Left ventricle myocardium inferior (tissue), 1 donor: ENCODE results near the gene CTTNBP2NL. TPM values are rescaled to one million over a fixed set of nuclear protein-coding genes. Genes with fewer than 3 reads are reported as not detected.
A peak's percentile ranks its signal among the peaks of the same experiment; 100 is the strongest.

Experiments
- DNase-seq: peaks from one replicate; pipeline ENCODE4 v3.0.0-alpha.2; 2020
- H3K27ac ChIP-seq: fragments of 200-600 bp; replicated peaks from 2 replicates; pipeline ENCODE4 v1.8.0; 2021
- H3K27me3 ChIP-seq: fragments of 200-600 bp; 2 replicates; pipeline ENCODE4 v1.8.0; 2021; ENCODE audit warnings: low read depth
- H3K36me3 ChIP-seq: fragments of 200-600 bp; 2 replicates; pipeline ENCODE4 v1.8.0; 2021
- H3K4me1 ChIP-seq: fragments of 200-600 bp; 2 replicates; pipeline ENCODE4 v1.8.0; 2021
- H3K4me3 ChIP-seq: fragments of 200-600 bp; 2 replicates; pipeline ENCODE4 v1.8.0; 2021; ENCODE audit warnings: mild to moderate bottlenecking, moderate library complexity
- H3K9me3 ChIP-seq: fragments of 200-600 bp; replicated peaks from 2 replicates; pipeline ENCODE4 v1.8.0; 2021
- intact Hi-C: fragments of 100-400 bp; cut with micrococcal nuclease; formaldehyde crosslinking; loops from one replicate; pipeline ENCODE4 v1.11.0; 2022
- total RNA-seq: library from RNA; stranded (reverse); fragmentation: NEBNext Ultra II Directional; extraction: Animal tissue kit (Norgen Biotek cat#: 25700); gene quantifications from one replicate; pipeline ENCODE4 v1.2.1, GENCODE V29; 2021
- TF ChIP-seq, protein P1 (sequence below): fragments of 200-600 bp; IDR thresholded peaks from 2 replicates; pipeline ENCODE4 v1.8.0; 2021; ENCODE audit warnings: antibody characterized with exemption, mild to moderate bottlenecking, borderline replicate concordance
- donor health status: DM: no; HTN: yes; CAD: no; lungs with severe emphysema.

Gene CTTNBP2NL
- total RNA-seq, 1 donor from 2014 or later, result 14.3 TPM

DNA sequence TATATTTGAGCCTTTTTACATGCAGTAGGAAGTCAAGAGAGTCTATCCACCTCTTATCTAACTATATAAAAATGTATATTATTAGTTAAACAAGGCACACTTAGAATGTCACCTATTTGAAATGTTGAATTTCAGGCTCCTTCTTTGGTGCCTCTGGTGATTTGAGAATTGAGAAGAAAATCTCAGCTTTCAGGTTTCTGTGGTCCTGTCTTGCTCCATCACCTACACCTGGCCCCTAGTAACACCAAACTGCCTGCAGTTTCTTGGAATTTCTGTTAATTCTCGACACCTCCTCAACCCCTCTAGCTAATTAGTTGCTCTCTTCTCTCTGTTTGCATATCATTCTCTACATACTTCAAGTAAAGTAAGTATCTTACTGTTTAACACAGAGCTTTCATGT, 57.9 kb downstream of the CTTNBP2NL start:
- Histone ChIP-seq H3K4me1 (peaks cover 13% of the 10 kb centered on the region), H3K4me3 (no peak overlapping the region), H3K27ac (no peak overlapping the region), H3K9me3 (no peaks in the 10 kb centered on the region), H3K27me3 (no peaks in the 10 kb centered on the region), H3K36me3 (peaks cover 72% of the 10 kb centered on the region)
- intact Hi-C loops, result no loop called here
- TF ChIP-seq, protein P1, sequence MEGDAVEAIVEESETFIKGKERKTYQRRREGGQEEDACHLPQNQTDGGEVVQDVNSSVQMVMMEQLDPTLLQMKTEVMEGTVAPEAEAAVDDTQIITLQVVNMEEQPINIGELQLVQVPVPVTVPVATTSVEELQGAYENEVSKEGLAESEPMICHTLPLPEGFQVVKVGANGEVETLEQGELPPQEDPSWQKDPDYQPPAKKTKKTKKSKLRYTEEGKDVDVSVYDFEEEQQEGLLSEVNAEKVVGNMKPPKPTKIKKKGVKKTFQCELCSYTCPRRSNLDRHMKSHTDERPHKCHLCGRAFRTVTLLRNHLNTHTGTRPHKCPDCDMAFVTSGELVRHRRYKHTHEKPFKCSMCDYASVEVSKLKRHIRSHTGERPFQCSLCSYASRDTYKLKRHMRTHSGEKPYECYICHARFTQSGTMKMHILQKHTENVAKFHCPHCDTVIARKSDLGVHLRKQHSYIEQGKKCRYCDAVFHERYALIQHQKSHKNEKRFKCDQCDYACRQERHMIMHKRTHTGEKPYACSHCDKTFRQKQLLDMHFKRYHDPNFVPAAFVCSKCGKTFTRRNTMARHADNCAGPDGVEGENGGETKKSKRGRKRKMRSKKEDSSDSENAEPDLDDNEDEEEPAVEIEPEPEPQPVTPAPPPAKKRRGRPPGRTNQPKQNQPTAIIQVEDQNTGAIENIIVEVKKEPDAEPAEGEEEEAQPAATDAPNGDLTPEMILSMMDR, result no peak
- DNase-seq, result no peak

DNA sequence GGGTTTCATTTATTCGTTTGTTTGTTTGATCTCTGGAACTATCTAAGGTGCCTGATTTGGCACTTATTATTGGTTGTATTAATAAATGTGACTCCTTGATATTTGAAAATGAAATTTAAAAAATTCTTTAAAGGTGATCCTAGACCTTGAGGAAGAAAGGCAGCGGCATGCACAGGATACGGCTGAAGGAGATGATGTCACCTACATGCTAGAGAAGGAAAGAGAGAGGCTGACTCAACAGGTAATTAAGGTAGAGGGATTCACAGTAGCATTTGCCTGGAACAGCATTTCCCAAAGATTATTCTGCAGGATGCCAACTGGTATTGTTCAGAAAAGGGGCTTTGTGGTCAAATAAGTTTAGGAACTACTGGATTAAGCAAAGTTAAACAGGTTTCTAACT, 58.3 kb downstream of the CTTNBP2NL start:
- Histone ChIP-seq H3K4me1 (peaks cover 15% of the 10 kb centered on the region), H3K9me3 (no peaks in the 10 kb centered on the region), H3K36me3 (peaks cover 68% of the 10 kb centered on the region), H3K27ac (no peak overlapping the region), H3K27me3 (no peaks in the 10 kb centered on the region), H3K4me3 (no peak overlapping the region)
- intact Hi-C loops, result no loop called here
- no peak for DNase-seq
- TF ChIP-seq, protein P1, result no peak

DNA sequence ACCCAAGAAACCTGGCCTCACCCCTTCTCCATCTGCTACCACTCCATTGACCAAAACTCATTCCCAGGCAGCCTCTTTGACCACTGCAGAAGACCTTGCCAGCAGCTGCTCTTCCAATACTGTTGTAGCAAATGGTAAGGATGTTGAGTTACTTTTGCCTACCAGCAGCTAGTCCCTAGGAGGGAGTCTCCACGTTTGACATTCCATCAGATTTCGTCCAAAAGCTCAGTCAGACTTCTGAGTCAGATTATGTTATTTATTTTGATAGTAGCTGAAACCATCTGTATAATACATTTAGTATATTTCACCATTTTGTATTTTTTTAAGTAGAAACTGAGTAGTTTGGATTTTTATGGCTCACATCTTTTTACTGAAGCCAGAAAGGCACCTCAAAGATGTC, 61.2 kb downstream of the CTTNBP2NL start:
- Histone ChIP-seq H3K4me3 (no peak overlapping the region), H3K36me3 (peaks cover 54% of the 10 kb centered on the region), H3K9me3 (no peaks in the 10 kb centered on the region), H3K27ac (no peak overlapping the region), H3K4me1 (peaks cover 22% of the 10 kb centered on the region), H3K27me3 (no peaks in the 10 kb centered on the region)
- TF ChIP-seq, protein P1, result no peak
- DNase-seq, result no peak
- intact Hi-C loops, result no loop called here

DNA sequence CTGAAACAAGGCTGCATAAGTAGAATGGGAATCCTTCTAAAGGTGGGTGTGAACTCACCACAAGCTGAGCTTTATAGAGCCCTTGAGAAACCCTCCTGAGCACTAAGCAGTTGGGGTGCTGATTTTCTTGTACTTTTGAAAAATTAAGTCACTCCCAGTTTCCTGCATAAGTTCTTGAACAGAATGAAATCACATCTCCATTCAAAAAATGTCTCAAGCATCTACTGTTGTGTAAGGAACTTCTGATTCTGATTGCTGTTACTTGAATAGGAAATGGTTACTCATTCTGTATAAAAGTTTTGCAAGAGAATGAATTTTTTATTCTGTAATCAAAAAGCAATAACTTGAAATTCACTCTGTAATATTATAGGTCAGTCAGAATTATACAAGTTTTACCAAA, 61.9 kb downstream of the CTTNBP2NL start:
- intact Hi-C loops, result no loop called here
- Histone ChIP-seq H3K9me3 (no peaks in the 10 kb centered on the region), H3K36me3 (peaks cover 50% of the 10 kb centered on the region), H3K4me1 (peaks cover 28% of the 10 kb centered on the region), H3K27ac (peak overlapping the region; percentile 11), H3K4me3 (no peak overlapping the region), H3K27me3 (no peaks in the 10 kb centered on the region)
- DNase-seq, result no peak
- TF ChIP-seq, protein P1, result no peak

DNA sequence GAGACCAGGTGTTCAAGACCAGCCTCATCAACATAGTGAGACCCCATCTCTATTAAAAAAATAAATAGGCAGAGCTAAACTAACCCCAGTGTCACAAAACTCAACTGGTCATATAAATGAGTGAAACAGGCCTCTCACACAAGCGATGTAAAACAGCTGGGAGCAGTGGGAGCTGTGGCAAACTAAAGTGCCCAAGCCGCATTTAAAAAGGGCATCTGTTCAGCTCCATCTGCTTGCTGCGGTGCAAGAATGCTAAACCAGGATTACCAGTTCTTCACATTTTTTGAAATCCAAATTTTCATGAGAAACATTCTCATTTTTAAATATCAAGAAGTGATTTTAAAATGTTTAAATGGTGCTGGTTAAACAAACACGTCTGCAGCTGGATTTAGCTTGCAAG, 62.7 kb downstream of the CTTNBP2NL start:
- H3K27me3 ChIP-seq, result no peaks in the 10 kb centered on the region
- peaks cover 28% of the 10 kb centered on the region for H3K4me1 ChIP-seq
- H3K36me3 ChIP-seq, result peaks cover 42% of the 10 kb centered on the region
- TF ChIP-seq, protein P1, result no peak
- intact Hi-C loops, result no loop called here
- H3K4me3 ChIP-seq, result no peak overlapping the region
- DNase-seq, result no peak
- no peaks in the 10 kb centered on the region for H3K9me3 ChIP-seq
- peak overlapping the region; percentile 11 for H3K27ac ChIP-seq

DNA sequence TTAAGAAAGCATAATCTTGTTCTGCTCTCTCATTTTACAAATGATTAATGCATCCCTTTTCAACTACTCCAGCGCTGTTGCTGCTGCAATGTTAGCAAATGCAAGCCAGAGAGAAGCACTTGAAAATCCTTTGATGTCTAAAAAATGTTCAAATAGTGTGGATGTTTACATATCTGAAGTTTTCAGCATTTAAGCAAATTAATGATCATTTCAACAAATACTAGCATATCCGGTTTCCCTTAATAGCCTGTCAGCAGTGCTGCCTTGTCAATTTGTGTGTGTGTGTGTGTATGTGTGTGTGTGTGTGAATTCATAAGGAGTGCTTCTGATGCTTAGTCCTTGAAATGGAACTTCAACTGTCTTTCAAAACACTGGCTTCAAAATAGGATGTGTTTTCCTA, 64.6 kb downstream of the CTTNBP2NL start:
- no peak overlapping the region for H3K27ac ChIP-seq

More for the DNA sequence above, 64.6 kb downstream of the CTTNBP2NL start:
- DNase-seq, result no peak
- Histone ChIP-seq H3K4me3 (no peak overlapping the region), H3K27me3 (no peaks in the 10 kb centered on the region), H3K36me3 (peaks cover 24% of the 10 kb centered on the region), H3K9me3 (no peaks in the 10 kb centered on the region), H3K4me1 (peaks cover 30% of the 10 kb centered on the region)
- TF ChIP-seq, protein P1, result no peak
- intact Hi-C loops, result no loop called here
